Liver (tissue), 2 donors: ENCODE data around the gene ANKRD13B.

ENCODE experiments used
- MAX ChIP-seq: IDR thresholded peaks from 2 replicates; pipeline ENCODE4 v1.6.1; 2016; ENCODE audit warnings: antibody characterized with exemption
- REST ChIP-seq: IDR thresholded peaks from 2 replicates; pipeline ENCODE4 v1.6.1; 2016; ENCODE audit warnings: antibody characterized with exemption, mild to moderate bottlenecking
- TAF1 ChIP-seq: conservative IDR thresholded peaks from 2 replicates; pipeline ENCODE4 v1.6.1; 2016; ENCODE audit warnings: antibody characterized with exemption, mild to moderate bottlenecking
- donor health status: healthy.

GRCh38 chr17:29659155-29659554 lies 66.2 kb downstream of the ANKRD13B start:
- no peak for TF ChIP-seq MAX
- TF ChIP-seq REST, result no peak
- no peak for TF ChIP-seq TAF1
